HG03460 (cell line): ENCODE measurements around the gene FBXO17.

Experiments
- ATAC-seq: cut with Tn5 transposase; IDR thresholded peaks from one replicate; pipeline ENCODE4 v1.9.1; 2021; ENCODE audit not compliant: unreplicated experiment

FBXO17 gene

GRCh38 chr19:38894968-38895367 lies 80.6 kb downstream of the FBXO17 start:
- ATAC-seq, result no peak

- ATAC-seq, result no peak
These were observed 82.2 kb downstream of the FBXO17 start for GRCh38 chr19:38893341-38893771.

GRCh38 chr19:38892841-38893240 lies 82.7 kb downstream of the FBXO17 start:
- no peak for ATAC-seq

DNA sequence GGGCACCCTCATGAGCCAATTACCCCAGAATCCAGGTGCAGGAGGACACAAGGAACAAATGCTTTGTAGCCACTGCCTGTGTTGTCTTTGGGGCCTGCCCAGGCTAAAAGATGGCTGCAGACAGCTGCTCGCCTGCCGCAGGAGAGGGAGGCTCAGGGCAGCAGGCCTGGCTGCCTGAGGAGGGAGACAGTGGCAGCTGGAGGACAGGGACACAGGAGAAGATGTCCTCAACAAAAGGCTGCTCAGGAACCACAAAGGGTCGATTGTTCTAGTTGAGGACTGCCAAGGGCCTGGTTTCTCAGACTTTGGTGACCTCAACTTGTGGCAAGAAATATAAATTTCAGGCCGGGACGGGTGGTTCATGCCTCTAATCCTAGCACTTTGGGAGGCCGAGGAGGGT lies 83.8 kb downstream of the FBXO17 start:
- ATAC-seq, result no peak
